Measurements from ENCODE around the gene NDUFV3.
A peak's percentile ranks its signal among the peaks of the same experiment; 100 is the strongest.
"Not testable (repeated sequence)": the region's sequence is repeated elsewhere in the genome, so short reads cannot be mapped to it uniquely, and the experiment has no call there.

The NDUFV3 gene

DNA sequence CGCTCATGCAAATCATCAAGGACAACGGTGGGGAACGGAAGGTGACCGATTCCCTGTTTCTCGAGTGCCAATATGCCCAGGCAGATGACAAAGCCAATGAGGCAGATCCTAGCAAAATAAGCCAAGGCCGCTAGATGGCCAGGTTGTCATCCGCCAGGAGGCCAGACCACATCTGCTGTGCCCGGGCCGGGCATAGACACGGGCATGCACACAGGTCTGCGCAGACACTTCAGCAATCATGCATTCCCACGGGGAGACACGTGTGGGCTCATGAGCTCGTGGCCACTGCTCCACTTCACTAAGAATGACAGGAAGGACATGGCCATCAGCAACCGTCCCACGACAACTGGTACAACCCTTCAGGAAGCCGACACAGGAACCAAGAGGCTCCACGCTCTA, 37.2 kb upstream of the NDUFV3 start:
- no peak for DNase-seq (ENCODE audit: low read depth in 2 of 2, low spot score in 1 of 2)

- no peak for DNase-seq (ENCODE audit: low read depth in 2 of 2, low spot score in 1 of 2)
These were observed 35.9 kb upstream of the NDUFV3 start for GRCh38 chr21:42857216-42857615.

DNA sequence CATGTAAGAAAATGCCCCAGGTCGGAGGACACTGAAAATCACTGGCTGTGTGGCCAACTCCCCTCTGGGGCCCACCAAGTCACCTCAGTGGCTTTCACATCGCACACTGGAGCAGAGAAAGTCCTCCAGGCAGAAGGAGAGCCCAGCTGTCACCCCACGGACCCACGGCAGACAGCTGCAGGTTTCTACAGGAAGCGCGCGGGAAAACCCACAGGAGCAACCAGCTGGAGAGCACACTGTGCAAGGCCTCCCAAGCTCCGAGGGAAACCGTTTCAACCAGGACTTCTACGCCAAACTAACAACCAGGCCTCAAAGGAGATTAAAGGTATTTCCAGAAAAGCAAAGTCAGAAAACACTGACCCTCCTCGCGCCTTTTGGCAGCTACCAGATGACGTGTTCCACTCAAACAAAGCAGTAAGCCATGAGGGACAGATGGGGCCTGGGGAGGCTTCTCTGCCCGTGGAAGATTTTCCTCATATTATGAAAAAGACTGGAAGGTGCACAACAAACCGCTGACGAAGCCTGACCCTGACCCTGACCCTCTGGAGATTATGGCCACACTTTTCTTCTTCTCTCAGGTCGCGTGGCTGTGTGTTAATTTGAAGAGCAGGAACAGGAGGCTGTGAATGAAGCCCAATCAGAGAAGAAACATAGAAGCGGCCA, 34.8 kb upstream of the NDUFV3 start:
- no peak for DNase-seq (ENCODE audit: low read depth in 2 of 2, low spot score in 1 of 2)

GRCh38 chr21:42858957-42859890, 33.9 kb upstream of the NDUFV3 start:
- no peak for DNase-seq (ENCODE audit: low read depth in 2 of 2, low spot score in 1 of 2)

GRCh38 chr21:42859891-42860230, 33.2 kb upstream of the NDUFV3 start:
- no peak for DNase-seq (ENCODE audit: low read depth in 2 of 2, low spot score in 1 of 2)

DNA sequence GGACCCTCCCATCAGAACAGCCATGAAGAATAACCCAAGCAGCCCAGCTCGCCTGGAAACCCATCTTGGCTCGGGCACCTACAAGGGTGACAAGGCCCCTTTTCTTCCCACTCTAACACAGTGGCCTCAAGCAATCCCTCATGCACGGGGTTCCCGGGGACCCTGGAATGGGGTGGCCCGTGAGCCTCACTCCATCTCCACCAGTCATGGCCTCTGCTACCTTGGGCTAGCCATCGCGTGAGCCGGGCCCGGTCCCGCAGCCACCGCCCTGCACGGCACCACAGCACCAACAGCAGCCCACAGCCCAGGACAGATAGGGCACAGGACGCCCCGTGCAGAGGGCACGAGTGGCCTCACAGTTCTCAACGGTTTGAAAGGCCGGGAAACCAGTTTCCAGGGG, 32.8 kb upstream of the NDUFV3 start:
- DNase-seq (ENCODE audit: low read depth in 2 of 2, low spot score in 1 of 2), result no peak

DNA sequence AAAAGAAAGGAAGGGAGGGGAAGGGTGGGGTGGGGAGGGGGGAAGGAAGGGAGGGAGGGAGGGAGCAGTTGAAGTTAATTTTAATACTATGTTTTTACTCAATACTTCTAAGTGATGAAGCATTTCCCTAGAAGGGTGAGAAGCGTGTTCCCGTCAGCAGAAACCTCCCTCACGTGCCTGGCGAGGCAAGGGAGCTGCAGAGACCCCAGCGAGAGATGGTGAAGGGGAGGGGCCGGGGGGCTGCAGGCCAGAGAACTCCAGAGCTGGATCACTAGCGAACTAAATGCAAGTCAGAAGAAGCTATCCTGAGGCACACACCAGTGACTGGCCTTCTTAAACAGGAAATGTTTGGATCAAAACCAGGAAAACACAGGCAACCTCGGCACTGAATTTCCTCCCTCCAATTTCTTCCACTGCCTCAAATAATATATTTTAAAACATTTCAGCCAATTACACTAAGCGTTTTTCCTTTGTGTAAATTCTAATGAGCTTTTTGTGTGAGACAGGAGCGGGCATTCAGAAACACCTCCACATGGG, 31.7 kb upstream of the NDUFV3 start:
- DNase-seq (ENCODE audit: low read depth in 2 of 2, low spot score in 1 of 2), result no peak

DNA sequence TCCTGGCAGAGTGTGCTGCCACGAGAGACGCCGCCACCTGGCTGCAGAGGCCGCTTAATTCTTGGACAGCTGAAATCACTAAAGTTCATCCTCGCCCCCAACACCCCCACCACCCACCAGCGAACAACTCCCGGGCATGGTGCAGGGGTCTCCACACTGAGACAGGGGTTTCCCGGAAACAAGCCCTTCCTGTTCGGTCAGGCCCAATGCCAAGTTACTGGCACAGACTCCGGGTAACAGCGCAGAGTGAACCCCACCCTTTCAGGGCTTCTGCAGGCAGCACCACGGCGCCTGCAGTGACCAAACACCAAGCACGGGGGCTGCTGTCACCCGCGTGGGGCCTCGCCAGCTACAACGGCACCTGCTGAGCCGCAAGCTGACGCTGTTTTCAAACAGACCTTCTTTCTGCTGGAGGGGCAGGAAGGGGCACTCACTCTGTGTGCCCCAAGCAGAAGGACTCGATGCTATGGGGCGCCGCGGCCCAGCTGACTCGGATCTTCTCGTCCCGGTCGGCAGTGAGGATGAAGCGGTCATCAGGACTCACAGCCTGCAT, 31.2 kb upstream of the NDUFV3 start:
- DNase-seq (ENCODE audit: low read depth in 2 of 2, low spot score in 1 of 2), result no peak

DNA sequence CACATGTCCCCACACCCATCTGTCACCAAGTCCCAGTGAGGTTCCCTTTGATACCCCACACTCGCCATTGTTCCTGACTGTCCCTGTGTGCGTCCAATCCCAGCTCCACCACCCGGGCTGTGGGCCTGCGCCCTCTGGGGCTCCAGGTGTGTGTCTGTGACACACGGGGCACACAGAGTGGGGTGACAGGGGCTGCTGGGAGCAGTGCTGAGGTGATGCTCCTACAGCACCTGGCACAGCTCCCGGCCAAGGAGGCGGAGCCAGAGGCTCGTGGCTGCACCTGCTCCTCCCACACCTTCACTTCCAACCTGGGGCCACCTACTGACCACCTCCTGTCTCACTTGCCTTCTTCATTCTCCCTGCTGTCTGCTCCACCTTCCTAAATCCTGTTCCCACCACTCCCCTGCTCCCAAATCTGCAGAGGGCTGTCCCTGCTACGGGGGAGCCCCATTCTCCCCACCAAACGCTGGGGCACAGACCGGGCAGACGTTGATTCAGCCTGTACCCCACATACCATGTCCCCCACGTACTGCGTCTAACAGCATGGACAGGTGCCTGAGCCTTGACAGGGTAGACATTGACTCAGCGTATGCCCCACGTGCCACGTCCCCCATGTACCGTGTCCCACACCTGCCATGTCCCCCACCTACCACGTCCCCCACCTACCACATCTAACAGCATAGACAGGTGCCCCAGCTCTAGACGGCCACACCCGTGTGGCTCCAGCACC, 30.2 kb upstream of the NDUFV3 start:
- no peak for DNase-seq (ENCODE audit: low read depth in 2 of 2, low spot score in 1 of 2)

DNA sequence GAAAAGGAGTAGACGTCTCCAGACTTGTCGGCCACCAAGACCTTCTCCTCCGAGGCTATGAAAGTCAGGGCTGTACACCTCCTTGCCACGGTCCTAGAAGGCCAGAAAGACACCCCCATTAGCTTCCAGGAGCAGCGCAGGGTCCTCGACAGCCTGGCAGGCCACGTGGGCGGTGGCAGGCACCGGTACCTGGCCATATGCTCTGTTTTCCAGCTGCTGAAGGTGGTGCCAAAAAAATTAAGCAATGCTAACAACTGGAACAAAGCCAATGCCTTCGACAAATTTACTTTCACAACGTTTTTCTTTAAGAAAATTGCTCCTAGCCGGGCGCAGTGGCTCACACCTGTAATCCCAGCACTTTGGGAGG, 29.6 kb upstream of the NDUFV3 start:
- DNase-seq (ENCODE audit: low read depth in 2 of 2, low spot score in 1 of 2), result no peak

- no peak for DNase-seq (ENCODE audit: low read depth in 2 of 2, low spot score in 1 of 2)
These were observed 28.8 kb upstream of the NDUFV3 start for GRCh38 chr21:42864286-42864685.

GRCh38 chr21:42864815-42865775, 28.0 kb upstream of the NDUFV3 start:
- no peak for DNase-seq (ENCODE audit: low read depth in 2 of 2, low spot score in 1 of 2)

DNA sequence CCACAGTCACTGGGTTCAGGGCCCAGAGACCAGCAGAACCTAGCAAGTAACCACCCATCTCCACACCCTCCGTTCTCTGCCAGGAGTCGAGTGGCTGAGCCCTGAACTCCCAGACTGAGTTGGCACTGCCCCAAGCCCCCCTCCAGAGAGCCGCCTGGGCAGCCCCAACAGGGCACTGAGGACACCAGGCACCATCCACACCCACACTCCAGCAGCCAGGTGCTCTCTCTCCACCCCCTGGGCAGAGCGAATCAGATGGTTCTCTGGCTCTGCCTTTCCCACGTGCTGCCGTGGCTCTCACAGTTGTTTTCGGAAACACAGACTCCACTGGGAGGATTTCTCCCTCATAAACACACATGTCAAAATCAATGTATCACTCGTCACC, 27.3 kb upstream of the NDUFV3 start:
- no peak for DNase-seq (ENCODE audit: low read depth in 2 of 2, low spot score in 1 of 2)

GRCh38 chr21:42868196-42868595, 24.9 kb upstream of the NDUFV3 start:
- DNase-seq (ENCODE audit: low read depth in 2 of 2, low spot score in 1 of 2), result no peak

DNA sequence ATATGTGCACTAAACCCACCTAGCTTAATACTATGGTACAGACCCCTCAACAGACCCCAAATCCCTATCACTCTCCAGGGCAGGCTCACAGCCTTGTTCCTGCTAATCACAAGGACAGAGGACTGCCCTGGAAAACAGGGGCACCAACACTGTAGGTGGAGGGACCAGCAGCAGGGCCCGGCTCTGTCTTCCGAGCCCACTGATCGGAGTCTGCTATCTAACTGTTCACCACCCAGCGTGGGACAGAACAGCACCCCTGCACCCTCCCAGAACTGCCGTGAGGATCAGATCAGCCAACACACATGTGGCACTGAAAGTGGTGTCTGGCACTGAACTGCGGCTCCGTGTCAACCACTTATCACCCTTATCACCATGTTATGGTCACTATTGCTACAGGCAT, 20.0 kb upstream of the NDUFV3 start:
- no peak for DNase-seq (ENCODE audit: low read depth in 2 of 2, low spot score in 1 of 2)

GRCh38 chr21:42875811-42876210, 17.3 kb upstream of the NDUFV3 start:
- not testable (repeated sequence) for DNase-seq (ENCODE audit: low read depth in 2 of 2, low spot score in 1 of 2)

- no peak for DNase-seq (ENCODE audit: low read depth in 2 of 2, low spot score in 1 of 2)
These were observed 14.5 kb upstream of the NDUFV3 start for GRCh38 chr21:42878678-42878992.

DNA sequence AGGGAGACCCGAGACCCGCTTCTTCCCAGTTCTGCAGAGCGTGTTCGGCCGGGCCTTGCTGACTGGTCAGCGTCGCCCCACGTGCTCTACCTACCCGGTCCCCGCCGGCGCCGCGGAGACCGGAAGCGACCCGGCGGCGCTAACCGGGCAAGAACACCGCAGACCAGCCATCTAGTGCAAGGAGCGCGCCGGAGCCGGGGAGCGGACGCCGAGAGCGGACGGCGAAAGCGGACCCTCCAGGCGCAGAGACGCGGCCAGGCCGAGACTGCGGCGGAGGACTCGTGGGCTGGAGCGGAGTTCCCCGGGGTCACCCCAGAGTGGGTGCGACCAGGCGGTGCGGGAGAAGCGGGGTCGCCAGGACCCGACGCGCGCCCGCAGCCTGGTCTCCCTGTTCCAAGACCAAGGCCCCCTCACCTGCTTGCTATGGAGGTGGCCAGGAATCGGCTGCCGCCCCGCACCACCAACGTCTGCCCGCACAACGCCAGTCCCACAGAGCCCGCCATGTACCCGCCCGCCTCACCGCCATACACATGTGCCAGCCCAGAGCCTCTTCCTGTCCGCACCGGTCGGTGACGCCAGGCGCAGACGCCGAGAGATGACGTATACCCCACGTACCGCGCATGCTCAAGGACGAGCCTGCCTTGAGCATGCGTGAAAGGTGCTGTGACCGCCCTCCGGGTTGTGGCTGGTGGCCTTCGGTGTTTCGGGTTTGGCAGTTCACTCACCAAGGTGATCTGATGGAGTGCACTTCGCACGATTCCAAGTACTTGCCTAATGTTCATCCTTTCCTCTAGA, 13.9 kb upstream of the NDUFV3 start, which contains the start of gene WDR4:
WDR4 (minus strand) TSS at position 547 of the 795 bp plus-strand sequence; CDS start at position 503, 44 bp downstream.
- DNase-seq (ENCODE audit: low read depth in 2 of 2, low spot score in 1 of 2), result peak; percentile 98 to 99

DNA sequence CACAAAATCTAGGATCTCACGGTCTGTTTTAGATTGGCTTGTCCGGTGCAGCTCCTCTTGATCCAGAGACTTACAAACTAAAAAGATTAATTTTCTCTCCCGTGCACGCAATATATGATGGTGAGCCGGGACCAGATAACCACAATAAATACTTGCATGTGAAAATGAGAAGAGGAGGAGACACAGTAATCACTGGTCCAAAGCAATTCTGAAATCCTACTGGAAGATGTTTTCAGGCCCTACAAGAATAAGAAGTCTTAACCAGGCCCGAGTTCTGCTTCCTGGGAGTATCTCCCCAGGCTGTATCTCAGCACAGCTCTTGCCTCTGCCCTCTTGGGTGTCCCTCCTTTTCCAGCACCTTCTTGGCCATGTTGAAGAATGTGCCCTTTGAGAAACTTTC, 12.8 kb upstream of the NDUFV3 start:
- no peak for DNase-seq (ENCODE audit: low read depth in 2 of 2, low spot score in 1 of 2)

GRCh38 chr21:42883921-42884320, 9.2 kb upstream of the NDUFV3 start:
- DNase-seq (ENCODE audit: low read depth in 2 of 2, low spot score in 1 of 2), result no peak
